SIG-M5 (cell line): ENCODE data around the gene TINCR.

Experiments used
- DNase-seq: peaks from one replicate; lab custom pipeline; 2025; lab: John Stamatoyannopoulos, UW

The TINCR gene

DNA sequence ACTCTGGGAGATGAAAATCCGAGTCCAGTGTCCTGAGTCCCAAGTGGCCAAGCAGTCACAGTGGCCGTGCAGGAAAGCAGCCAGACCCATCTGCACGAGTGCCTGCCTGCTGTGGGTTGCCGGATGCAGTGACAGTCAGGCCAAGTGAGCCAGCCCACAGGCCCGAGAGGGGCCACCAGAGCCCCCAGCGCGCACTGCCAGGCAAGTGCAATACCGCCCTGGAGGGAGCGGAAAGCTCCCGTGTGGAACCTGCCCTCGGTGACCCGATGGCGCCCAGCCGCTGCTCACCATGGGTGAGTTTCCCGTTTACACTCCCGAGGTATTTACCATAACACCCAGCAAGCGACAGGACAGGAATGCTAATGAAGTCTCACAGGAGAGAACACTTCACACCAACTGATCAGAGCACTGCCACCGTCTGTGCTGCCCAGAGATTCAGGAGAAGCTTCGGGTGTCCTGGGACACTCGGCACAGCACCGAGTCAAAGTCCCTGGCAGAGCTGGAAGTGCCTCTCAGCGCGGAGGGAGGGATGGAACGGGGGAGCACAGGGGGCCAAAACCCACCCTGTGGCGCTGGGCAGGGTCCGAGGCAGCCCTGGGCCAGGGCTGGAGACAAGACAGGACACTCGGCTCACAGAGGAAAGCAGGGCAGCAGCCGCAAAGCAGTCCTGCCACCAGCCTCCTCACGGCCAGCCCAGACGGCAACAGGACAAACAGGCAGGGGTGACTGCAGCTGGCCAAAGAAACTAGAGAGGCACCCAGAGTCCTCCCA, 21.3 kb upstream of the TINCR start:
- DNase-seq, result no peak

DNA sequence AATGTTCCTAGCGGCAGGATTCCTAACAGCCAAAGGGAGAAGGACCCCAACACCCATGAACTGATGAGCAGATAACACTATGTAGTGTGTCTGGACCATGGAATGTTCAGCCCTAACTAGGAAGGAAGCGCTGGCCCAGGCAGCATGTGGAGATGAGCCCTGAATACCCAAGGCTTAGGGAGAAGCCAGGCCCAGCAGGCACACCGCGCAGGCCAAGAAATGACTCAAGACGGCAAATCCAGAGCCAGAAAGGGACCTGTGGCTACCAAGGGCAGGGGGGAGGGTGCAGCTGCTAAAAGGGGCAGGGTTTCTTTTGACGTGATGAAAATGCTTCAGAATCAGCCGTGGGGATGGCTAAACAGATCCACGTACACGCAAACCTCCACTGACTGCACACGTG, 20.7 kb upstream of the TINCR start:
- no peak for DNase-seq

DNA sequence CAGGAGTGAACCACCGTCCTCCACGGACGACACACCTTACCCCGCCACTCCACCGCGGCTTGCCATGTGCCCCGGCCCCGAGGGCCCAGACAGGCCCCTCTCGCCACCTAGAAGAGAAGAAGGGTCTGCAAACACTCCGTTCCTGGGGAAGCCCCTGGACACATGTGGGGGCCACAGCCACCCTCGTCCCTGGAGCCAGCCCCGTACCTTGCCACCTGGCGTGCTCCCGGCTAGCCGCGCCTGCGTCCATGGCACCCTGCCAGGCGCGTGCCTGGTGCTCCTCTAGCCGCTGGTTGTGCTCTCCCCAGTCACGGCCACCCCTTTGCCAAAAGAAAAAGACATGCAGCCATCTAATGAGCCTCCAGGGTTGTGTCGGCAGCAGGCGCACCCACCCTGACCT, 19.9 kb upstream of the TINCR start:
- DNase-seq, result no peak

DNA sequence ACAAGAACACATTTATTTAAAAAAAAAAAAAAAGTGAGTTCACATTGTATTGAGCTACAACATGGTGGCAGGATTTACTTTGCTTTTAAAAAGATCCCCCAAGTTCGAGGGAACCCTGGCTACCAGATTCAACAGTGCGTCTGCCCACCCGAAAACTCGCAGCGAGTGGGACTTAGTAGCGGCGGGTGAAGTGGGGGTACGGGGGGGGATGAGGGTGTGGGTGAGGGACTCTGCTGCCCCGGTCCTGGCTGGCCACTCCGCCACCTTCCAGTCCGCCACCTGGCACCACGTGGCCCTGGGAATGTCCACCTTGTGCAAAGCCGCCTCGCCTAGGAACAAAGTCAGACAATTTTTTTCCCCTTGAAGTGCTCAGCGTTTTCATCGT, 19.3 kb upstream of the TINCR start:
- no peak for DNase-seq

DNA sequence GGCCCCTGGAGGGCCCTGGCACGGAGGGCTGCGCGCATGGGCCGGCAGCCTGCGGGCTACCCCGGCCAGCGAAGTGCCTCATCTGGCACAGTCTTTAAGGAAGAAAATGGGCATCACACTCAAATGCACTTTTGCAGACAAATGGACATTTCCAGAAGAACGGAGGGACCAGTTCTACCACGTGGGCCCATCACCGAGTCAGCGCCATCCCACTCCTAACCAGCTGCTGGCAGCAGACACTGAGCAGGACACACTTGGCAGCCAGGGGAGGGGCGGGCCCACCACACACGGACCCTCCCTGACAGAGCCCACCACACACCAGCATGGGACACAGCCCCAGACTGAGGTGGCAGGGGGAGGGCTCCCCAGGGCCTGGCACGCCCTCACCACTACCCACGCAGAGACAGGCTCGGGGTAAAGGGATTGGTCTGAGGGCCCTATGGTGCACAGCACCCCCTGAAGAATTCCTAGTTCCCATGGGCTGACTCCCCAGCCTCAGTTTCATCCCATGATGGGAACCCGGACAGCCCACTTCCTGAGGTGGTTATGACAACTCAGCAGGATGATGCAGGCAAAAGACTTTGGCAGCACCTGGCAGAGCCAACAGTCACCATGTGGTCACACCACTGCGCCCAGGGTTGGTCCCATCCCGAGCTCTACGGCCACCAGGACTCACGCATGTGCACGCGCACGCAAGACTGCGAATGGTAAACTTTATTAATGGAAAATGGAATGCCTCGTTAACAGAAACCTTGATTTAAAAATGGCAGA, 18.7 kb upstream of the TINCR start:
- DNase-seq, result no peak

DNA sequence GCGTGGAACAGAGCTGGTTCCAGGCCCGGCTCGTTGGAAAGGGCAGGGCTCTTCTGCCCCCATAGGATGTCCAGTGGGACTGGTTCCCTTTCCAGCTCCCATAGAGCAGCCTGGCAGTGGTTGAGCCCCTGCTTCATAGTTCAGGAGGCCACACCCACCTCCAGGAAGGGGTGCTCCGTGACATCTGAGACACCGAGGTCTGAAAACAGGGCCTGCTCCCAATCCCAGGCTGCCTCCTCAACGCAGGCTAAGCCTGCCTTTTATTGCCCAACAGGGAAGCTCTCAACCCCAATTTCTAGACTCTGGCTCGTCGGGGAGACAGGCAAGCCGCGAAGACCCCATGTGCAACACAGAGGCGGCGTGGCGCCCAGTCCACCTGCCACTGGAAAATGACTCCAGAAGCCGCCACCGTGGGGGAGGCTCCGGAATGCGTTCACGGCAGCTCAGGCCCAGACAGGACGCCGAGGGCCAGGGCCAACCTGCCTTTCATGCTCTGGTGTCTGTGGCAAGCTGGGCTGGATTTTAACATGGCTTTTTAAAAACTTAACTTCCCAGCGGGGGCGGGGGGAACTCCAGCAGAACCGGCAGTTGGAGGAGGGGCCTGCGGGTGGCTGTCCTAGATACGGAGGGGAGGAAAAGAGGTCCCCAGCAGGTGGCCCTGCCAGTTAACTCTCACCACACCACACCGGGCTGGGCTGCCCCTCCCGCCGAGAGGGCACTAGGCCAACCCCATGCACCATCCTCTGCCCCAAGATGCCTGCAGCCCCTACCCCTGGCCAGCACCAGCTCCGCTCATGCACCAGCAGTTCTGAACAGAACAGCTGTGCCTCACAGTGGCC, 17.9 kb upstream of the TINCR start:
- no peak for DNase-seq

DNA sequence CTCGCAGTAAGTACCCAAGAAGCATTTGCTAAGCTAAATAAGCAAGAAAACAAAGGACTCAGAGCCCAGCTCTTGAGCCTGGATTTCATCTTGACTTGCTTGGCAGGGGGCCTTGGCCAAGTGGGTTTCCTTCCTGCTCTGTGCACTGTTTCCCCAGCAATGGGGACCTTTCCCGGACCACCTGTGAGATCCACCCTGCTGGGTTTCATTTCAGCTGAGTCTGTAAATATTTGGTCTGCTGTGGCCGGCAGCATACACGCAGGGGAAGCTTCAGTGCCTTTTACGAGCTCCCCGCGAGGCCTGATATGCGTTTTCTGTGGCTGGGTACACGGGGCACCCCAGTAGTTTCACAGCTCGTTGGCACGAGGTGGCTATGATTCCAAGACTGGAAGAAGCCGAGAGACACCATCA, 12.4 kb upstream of the TINCR start:
- no peak for DNase-seq

DNA sequence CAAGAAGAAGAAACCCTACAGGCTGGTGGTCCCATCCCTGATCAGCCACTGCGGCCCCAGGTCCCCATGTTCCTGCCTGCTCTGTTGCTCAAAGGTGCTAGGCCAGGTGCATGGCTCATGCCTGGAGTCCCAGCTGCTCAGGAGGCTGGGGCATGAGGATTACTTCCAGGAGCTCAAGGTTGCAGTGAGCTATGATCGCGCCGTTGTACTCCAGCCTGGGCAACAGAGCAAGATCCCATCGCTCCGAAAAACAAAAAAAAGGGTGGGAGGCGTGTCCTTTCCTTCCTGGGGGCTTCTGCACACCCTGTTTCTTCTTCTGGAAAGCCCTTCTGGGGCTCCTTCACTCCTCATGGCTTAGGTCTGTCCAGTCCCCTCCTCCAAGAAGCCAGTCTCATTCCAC, 11.9 kb upstream of the TINCR start:
- DNase-seq, result no peak

DNA sequence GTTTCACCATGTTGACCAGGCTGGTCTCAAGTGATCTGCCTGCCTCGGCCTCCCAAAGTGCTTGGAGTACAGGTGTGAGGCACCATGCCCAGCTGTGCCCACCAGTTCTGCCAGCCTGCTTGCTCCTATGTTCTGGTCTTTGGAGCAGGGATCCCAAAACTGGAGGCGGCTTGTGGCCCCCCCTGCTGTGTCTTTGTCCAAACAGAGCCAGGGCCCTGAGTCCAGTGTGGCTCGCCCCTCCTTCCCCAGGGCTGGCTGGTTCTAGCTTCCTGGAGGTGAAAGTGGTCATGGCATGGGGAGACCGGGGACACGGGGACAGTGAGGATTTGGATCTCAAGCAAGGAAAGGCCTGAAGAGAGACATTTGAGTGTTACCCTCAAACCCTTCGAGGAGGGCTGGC, 11.5 kb upstream of the TINCR start:
- DNase-seq, result no peak

DNA sequence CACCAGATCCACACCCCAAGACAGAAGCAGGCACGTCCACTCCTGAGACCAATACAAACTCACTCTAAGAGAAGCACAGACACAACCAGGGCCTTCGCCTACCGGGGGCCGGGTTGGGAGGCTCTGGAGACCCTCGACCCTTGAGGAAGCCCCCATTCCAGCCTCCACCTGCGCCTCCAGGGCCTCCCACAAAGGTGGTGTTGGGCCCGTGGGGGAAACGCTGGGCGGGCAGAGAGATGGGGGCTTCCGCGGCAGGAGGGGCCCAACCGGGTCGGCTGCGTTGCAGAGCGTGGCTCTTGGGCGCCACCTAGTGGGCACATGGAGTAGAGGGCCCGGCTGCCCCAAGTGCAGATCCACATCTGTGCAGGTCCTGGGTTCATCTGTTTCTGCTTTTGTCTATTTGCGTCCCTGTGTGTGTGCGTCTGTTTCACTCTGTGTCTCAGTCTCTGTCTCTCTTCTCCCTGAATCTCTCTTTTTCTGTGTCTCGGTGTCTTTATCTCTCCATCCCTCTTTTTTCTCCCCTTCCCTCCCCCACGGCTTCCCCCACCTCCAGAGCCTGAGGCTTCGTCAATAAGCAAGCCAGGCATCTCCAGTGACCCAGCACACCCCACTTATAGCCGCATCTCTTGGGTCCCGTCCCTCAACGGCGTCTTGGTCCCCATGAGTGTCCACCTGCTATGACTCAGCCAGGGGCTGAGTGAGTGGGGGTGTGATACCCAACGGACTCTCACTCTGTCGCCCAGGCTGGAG, 10.5 kb upstream of the TINCR start:
- no peak for DNase-seq

DNA sequence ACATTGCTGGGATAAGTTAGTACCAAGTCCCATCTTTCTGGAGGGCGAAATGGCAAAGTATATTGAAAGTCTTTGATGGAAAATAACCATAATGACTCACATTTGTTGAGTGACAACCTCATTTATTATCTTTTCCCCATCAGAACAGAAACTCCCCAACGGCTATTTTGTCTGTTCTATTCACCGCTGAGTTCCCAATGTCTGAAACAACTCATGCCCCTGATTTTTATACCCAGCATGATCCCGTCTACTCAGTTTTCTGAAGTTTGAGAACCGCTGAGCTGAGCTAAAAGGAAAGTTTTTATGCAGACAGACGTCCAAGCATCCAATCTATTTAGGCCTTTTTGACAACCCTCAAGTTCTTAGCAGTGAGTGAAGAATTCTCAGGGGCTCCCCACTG, 7.8 kb upstream of the TINCR start:
- DNase-seq, result no peak

DNA sequence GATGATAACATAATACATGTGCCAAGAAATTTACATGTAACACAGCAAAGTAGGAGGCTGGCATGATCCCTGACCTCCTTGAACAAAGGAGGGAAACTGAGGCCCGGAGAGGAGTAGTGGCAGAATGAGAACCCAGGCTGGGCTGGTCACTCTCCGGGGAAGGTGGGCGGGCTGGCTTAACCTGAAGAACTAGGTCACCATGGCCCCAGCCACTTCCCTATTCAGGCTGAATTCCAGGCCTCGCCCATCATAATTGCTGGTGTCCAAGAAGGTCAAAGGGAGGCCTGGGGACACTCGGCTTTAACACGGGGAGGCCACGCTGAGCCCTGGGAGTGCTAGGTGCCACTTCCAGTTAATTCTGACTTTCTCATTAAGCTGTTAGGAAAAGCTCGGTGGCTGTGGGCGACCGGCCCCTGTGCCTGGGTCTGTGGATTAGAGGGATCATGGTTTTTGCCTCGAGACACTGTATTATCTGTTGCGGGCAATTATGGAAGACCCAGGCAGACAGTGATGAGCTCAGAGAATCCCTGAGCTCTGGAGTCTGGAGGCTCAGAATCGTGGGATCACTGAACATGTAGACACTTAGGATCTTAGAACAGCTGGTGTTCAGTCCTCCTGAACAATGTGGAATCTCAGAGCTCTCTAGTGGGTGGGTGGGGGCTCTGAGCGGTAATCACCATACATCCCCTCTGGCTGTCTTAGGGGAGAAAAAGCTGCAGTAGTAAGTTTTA, 5.0 kb upstream of the TINCR start:
- DNase-seq, result no peak

DNA sequence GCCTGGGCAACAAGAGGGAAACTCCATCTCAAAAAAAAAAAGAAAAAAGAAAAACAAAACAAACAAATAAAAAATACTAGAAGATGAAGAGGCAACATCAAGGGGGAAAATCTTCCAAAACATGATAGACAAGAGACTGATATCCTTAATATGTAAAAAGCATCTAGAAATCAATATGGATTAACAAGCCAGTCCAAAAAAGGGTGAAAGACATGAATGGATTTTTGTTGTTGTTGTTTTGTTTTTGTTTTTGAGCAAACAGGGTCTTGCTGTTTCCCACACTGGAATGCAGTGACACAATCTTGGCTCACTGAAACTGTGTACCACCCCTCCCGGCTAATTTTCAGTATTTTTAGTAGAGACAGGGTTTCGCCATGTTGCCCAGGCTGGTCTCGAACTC, 4.0 kb upstream of the TINCR start:
- DNase-seq, result no peak

DNA sequence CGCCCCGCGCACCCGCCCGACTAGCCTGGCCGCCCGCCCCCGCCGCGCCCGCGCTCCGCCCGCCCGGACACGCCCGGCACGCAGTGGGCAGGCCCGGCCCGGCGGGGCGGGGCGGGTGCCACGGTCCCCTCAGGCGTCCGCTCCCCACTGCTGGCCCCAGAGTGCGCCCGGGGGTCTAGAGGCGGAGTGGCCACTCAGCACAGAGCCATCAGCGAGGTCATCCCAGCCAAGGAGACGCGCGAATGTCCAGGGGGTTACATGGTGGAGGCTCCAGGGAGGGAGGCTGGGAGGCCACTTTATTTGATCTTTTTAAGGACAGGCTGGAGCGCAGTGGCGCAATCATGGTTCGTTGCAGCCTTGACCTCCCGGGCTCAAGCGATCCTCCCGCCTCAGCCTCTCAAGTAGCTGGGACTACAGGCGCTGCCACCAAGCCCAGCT, 236 bp upstream of the TINCR start:
- no peak for DNase-seq

DNA sequence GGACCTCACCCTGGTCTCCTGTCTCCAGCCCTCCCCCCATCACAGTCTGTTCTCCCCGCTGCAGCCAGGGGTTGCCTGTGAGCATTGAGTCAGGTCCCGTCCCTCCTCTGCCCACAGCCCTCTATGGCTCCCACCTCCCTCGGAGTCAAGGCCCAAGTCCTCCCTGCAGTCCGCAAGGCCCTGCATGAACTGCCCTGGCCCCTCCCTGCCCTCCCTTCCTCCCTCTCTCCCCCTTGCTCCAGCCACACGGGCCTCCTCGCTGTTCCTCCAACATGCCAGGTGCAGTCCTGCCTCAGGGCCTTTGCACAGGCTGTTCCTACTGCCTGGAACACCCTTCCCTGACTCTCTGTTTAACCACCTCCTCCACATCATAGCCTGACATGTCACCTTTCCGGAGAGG, 2.8 kb downstream of the TINCR start:
- no peak for DNase-seq

DNA sequence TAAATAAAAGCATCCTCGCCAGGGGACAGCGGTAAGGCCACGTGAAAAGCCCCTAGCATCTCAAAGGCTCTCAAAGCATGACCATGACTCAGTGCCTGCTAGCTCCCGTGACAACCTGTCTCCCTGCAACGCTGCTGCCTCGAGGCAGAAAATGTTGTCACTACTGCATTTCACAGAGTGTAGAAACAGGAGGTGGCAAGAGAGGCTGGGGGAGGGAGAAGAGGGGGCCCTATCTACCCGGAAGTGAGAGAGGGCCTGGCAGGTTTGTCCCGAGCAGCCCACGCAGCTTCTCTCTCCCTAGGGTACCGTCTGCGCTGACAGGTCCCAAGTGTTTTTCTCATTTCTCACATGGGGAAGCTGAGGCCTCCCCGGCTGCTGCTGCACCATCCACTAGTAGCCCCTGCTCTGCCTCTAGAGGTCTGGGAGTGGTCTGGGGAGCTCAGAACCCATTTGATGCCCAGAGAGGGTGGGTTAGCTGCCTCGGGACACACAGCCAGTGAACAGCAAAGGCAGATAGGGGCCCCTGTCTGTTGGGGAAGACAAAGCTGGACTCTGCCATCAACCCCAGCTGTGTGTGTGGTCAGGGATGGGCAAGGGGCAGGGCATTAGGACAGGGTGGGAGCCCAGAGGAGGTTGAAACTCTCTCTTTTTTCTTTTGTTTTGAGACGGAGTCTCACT, 3.7 kb downstream of the TINCR start:
- no peak for DNase-seq

DNA sequence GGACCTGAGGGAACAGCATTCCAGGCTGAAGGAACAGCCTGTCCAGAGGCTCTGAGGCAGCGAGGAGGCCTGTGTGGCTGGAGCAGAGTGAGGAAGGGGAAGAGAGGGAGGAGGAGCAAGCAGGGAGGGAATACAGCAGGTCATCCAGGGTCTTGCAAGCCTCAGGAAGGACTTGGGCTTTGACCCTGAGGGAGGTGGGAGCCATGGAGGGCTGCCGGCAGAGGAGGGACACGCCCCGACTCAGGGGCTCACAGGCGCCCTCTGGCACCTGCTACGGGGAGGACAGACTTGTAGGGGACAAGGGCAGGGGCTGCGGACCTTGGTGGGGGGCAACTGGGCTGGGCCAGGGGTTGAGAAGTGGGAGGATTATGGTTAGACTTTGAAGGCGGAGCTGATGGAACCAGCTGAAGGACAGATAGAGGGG, 4.7 kb downstream of the TINCR start:
- DNase-seq, result no peak

DNA sequence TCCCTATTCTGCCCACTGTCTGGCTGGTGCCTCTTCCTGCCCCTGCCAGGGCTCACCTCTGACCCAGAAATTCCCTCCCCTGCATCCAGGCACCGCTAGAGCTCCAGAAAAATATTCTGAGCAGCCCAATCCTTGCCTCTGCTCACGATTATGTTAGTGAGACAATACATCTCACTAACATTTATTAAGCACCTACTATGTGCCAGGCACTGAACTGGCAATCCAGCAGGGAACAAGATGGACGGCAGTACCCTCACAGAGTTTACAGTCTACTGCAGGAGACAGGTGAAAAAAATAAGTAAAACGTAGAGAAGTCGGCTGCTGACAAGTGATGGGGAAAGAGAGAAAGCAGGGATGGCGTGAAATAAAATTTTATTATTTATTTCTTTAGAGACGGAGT, 5.5 kb downstream of the TINCR start:
- no peak for DNase-seq

DNA sequence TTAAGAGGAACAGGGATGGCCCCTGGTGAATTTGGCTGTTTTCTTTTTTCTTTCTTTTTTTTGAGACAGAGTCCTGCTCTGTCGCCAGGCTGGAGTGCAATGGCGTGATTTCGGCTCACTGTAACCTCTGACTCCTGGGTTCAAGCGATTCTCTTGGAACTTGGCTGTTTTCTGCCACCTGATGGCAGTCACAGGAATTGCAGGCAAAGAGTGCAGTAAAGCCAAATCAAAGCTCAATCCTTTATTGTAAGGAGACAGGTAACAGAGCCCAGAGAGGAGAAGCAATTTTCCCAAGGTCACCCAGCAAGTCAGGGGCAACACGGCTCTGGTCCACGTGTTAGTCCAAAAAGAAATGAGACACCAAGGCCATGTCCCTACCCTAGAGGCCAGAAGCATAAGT, 6.2 kb downstream of the TINCR start:
- DNase-seq, result no peak

DNA sequence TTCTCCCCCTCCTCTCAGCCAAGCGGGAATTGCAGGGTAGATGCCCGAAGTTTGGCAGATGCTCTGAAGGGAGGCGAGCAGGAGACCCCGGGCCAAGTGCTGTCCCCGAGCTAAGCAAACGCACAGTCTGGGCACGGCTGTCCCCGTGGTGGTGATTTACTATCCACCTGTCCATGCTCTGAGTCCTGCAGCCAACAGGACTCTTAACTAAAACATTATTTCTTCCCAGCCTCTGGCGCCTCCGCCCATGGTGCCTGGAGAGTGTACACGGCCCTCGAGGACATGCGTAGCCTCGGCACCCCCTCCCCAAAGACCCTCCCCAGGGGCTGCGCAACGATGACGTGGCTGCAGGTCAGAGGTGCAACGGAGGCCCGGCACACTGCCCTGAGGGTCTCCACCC, 7.6 kb downstream of the TINCR start:
- no peak for DNase-seq

DNA sequence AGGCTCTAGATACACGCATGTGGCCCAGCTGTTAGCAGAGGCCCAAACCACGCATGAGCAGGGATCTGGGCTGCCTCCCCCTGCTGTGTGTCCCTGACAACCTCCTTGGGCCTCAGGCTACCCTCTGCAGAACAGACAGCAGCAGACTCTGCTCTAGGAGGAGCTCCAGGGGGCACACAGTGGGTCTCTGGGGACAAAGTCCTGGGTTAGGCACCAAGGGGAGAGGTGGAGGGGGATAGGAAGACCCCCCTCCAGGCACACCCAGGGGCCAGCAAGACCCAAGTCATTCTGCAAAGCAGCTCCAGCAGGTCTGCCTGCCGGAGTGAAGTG, 8.0 kb downstream of the TINCR start:
- no peak for DNase-seq
